AG04449 (cell line): Measurements from ENCODE around the gene FHIT.

ENCODE experiments used
- CTCF ChIA-PET: fragments of 350-600 bp; formaldehyde crosslinking; extraction: SDS; loops from one replicate; lab custom pipeline; 2021; ENCODE audit warnings: antibody characterized with exemption; lab: Yijun Ruan, JAX
- POLR2A ChIA-PET: fragments of 400-600, 350-600 bp; formaldehyde crosslinking; extraction: SDS; loops from one replicate; lab custom pipeline; 2020; ENCODE audit warnings: antibody characterized with exemption, inconsistent platforms; lab: Yijun Ruan, JAX
- DNase-seq: peaks from one replicate; pipeline ENCODE4 v3.0.0-alpha.2; 2010; ENCODE audit warnings: low read depth, low spot score
- H3K4me3 ChIP-seq: 2 replicates; pipeline ENCODE4 v1.5.1; 2011; ENCODE audit warnings: low read depth, mild to moderate bottlenecking, control low read depth, low read length
- TF ChIP-seq, protein P1 (sequence below): IDR thresholded peaks from one replicate; pipeline ENCODE4 v1.5.1; 2011; ENCODE audit warnings: mild to moderate bottlenecking, moderate library complexity, low read length, control low read depth, inconsistent platforms; ENCODE audit not compliant: insufficient read depth; ENCODE audit errors: missing control alignments

The FHIT gene

DNA sequence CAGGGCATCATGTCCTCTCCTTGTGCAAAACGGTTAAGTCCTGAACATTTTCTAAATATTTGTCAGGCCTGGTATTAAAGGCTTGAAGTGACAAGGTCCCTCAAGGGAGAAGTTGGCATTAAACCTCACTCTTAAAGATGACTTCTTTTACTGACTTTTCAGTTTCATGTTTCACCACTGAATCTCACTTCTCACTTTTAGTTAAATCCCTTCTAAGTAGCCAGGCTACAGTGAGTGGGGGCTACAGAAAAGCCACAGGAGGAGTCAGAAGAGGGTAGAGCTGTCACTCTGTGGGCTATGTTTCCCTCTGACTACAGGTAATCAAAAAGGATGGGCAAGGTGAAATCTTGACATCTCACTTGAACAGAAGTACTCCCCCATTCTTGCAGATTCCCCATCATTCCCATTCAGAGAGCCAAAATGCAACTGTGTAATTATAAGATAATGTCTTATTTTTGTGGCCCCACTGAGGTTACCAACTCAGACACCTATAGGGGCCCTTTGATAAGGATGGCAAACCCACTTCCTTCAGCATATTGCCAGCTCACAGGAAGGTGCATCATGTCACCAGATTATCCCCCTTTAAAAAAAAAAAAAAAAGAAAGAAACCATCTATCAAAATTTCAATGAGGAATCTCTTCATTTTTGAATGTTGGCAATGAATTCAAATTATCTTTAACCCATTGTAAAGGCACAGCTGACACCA is 1411.3 kb downstream of the FHIT start:
- no peak for DNase-seq
- CTCF ChIA-PET, result interaction anchor here (0.8 to 1.7 kb wide), 3 partner anchors 14 to 265 kb away, joined by 3 to 10 read pairs (median 6); no protein-coding TSS in a partner anchor
- TF ChIP-seq, protein P1, sequence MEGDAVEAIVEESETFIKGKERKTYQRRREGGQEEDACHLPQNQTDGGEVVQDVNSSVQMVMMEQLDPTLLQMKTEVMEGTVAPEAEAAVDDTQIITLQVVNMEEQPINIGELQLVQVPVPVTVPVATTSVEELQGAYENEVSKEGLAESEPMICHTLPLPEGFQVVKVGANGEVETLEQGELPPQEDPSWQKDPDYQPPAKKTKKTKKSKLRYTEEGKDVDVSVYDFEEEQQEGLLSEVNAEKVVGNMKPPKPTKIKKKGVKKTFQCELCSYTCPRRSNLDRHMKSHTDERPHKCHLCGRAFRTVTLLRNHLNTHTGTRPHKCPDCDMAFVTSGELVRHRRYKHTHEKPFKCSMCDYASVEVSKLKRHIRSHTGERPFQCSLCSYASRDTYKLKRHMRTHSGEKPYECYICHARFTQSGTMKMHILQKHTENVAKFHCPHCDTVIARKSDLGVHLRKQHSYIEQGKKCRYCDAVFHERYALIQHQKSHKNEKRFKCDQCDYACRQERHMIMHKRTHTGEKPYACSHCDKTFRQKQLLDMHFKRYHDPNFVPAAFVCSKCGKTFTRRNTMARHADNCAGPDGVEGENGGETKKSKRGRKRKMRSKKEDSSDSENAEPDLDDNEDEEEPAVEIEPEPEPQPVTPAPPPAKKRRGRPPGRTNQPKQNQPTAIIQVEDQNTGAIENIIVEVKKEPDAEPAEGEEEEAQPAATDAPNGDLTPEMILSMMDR, result no peak
- no peak overlapping the region for H3K4me3 ChIP-seq
- POLR2A ChIA-PET, result no interaction called here

DNA sequence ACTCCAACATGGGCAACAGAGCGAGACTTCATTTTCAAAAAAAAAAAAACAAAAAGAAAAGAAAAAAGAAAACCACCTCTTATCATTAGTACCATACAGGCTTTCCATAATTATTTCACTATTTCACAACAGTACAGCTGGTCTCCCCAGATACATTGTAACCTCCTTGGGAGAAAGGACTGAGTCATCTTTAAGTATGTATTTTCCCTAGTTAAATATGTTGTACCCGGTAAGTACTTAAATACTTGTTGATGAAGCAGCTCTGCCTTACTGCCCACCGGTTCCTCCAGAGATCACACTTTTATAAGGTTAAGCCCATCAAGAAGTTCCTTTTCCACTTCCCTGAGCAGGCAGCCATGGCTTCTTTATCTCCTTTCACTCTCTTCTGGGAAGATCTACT is 1412.0 kb downstream of the FHIT start:
- ChIA-PET POLR2A (no interaction called here), CTCF (interaction anchor here (1.6 to 1.8 kb wide), 2 partner anchors 9 to 11 kb away, joined by 6 read pairs; no protein-coding TSS in a partner anchor)
- peak; percentile 34 for DNase-seq
- no peak overlapping the region for H3K4me3 ChIP-seq
- TF ChIP-seq, protein P1, result no peak

DNA sequence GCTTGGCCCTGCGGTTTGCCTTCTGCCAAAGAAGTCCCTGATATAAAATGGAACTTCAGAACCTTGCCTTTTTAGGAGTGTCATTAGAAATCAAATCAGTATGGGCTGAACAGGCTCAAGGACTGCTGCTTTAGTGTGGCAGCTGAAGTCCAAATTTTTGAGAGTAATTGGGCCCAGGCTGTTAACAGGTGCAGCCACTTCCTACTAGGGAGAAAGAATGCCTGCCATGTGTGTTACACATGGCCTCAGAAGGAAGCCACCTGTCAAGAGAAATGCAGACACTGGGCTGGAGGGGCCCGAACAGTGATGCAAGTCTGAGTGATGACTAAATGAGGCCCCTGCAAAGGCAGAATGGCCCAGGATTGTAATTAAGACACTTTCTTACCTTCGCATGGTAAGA is 1414.7 kb downstream of the FHIT start:
- TF ChIP-seq, protein P1, result no peak
- ChIA-PET CTCF (interaction anchor here (1.5 kb wide), 1 partner anchor 262 kb away, joined by 3 read pairs; no protein-coding TSS in a partner anchor), POLR2A (no interaction called here)
- DNase-seq, result no peak
- H3K4me3 ChIP-seq, result no peak overlapping the region

DNA sequence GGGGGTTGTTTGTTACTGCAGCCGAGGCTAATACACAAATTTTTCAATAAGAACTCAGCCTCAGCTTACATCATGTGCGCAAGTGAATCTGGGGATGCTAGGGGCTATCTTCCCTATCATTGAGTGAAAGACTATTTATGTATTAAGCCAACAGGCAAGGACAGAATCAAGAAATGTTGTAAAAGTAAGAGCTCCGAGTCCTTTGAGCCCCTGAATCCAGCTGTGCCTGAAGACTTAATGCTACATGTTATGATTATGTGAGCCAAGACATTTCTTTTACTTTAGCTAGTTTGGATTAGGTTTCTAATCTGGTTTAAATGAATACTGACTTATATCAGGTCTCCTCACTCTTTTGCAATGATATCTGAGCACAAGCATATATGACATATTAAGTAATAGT is 1418.5 kb downstream of the FHIT start:
- TF ChIP-seq, protein P1, result no peak
- CTCF ChIA-PET, result interaction anchor here (0.6 to 1.5 kb wide), 2 partner anchors 25 to 1656 kb away, joined by 4 read pairs; no protein-coding TSS in a partner anchor
- POLR2A ChIA-PET, result no interaction called here
- H3K4me3 ChIP-seq, result no peak overlapping the region
- no peak for DNase-seq

DNA sequence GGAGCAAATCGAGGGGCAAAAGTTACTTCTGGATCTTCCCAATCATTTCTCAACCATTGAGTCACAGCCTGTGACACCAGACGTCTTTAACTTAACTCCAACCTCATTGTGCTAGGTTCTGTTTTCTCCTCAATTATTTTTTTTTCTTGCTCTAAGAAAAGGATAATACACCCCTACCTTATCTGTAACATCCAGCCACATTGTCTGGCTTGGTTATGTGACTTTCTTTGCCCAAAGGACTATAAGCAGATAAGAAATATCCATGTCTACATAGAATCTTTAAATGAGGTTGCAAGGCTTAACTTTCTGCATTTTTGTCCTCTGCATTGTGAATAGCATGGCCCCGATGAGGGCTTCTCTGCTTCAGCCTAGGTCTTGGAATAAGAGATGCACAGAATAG is 1419.0 kb downstream of the FHIT start:
- H3K4me3 ChIP-seq, result no peak overlapping the region
- no peak for DNase-seq
- POLR2A ChIA-PET, result no interaction called here
- TF ChIP-seq, protein P1, result no peak
- CTCF ChIA-PET, result interaction anchor here (1.3 kb wide), 1 partner anchor 25 kb away, joined by 4 read pairs; no protein-coding TSS in a partner anchor

DNA sequence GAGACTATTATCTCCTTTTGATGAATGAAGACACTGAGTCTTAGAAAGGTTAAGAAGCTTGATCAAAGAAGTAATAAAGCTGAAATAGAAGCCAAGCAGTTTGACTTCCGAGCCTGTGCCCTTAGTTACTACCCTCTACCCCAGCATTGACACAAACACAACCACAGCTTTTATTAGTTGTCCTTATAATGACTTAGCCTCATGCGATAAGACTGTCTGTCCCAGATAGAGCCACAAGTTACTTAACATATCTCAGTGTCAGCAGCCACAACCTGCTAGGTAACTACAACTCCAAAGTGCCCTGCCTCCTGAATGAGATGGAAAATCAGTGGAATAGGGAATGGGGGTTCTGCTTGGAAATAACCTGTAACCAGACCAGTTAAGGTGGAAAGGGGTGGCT is 1419.9 kb downstream of the FHIT start:
- CTCF ChIA-PET, result interaction anchor here (1.3 kb wide), 1 partner anchor 26 kb away, joined by 4 read pairs; no protein-coding TSS in a partner anchor
- no peak for DNase-seq
- TF ChIP-seq, protein P1, result no peak
- POLR2A ChIA-PET, result no interaction called here
- H3K4me3 ChIP-seq, result no peak overlapping the region
